Activated T-cell treated with anti-CD3 and anti-CD28 coated beads, Interleukin-2, amount 50 U/mL, for 72 hours (primary cell): ENCODE results near the gene ITGB5. TPM values are rescaled to one million over a fixed set of nuclear protein-coding genes. Genes with fewer than 3 reads are reported as not detected.
"Not testable (repeated sequence)": the region's sequence is repeated elsewhere in the genome, so short reads cannot be mapped to it uniquely, and the experiment has no call there.

Source experiments
- ATAC-seq, 2 donors: fragments of 150-1000 bp; cut with Tn5 transposase; replicated peaks in 1 of 2; 2 replicates each; pipeline ENCODE4 v1.10.0; 2021; ENCODE audit warnings: moderate library complexity in 2 of 2, mild to moderate bottlenecking in 1 of 2
- DNase-seq, 2 donors: peaks; one replicate each; pipeline ENCODE4 v3.0.0; 2021 to 2022; ENCODE audit warnings: mixed read lengths in 1 of 2
- H3K27ac Mint-ChIP-seq: one replicate; pipeline ENCODE4 v1.8.0; 2022; ENCODE audit warnings: mild to moderate bottlenecking, moderate library complexity, mixed read lengths
- H3K27me3 Mint-ChIP-seq: one replicate; pipeline ENCODE4 v1.8.0; 2022; ENCODE audit warnings: low read depth, mixed read lengths
- H3K36me3 Mint-ChIP-seq, 2 donors: one replicate each; pipeline ENCODE4 v1.8.0; 2022; ENCODE audit warnings: mixed read lengths in 2 of 2, mild to moderate bottlenecking in 1 of 2; ENCODE audit not compliant: insufficient read depth in 2 of 2
- H3K4me1 Mint-ChIP-seq: one replicate; pipeline ENCODE4 v1.8.0; 2022; ENCODE audit warnings: low read depth, mixed read lengths
- H3K4me3 Mint-ChIP-seq, 2 donors: one replicate each; pipeline ENCODE4 v1.8.0; 2022; ENCODE audit warnings: mild to moderate bottlenecking in 2 of 2, mixed read lengths in 2 of 2, moderate library complexity in 2 of 2
- H3K9me3 Mint-ChIP-seq, 2 donors: one replicate each; pipeline ENCODE4 v1.8.0; 2022; ENCODE audit warnings: mixed read lengths in 2 of 2
- total RNA-seq, 2 donors: library from RNA; stranded (reverse); gene quantifications; one replicate each; pipeline ENCODE4 v1.2.3, GENCODE V29; 2022

The ITGB5 gene
- total RNA-seq, 2 donors from 2014 or later, result 0.65 to 1.6 TPM

- no peak for ATAC-seq
- Mint-ChIP-seq H3K36me3 (no peaks in the 10 kb centered on the region), H3K9me3 (no peaks in the 10 kb centered on the region)
These were observed 85.0 kb downstream of the ITGB5 start for GRCh38 chr3:124802061-124802698.

DNA sequence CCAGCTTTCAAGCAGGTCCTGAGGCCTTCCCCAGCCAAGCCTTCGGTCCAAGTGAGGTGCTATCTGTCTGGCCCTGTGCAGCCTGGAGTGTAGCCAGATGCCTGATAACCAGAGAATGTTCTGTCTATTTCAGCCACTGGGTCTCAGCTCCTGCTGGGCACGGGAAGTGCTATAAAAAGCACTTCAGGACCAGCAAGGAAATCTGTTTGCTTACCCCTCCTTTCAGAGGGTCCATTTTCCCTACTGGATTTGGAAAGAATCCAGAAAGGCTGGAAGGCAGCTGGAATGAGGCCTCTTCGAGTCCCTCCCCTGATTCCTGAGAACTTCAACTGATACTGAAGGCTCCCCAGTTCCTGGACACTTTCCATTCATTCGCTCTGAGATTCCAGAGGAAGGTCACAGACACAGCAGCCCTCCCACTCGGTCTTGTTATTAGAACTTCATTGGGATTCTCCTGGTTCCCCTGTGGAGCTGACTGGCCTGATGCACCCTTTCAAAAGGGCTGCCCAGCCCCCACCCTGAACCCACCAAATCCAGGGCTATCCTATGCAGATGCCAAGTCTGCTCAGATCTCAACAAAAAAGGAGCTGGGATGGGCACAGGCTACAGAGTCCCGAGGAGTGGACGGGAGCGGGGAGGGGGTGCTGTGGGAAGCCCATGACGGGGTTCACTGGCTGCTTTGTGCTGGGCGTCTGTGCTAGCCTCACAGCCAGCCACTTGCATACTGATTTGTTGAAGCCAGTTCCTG, 86.5 kb downstream of the ITGB5 start:
- Mint-ChIP-seq H3K9me3 (no peaks in the 10 kb centered on the region), H3K36me3 (no peaks in the 10 kb centered on the region), H3K27ac (no peak overlapping the region), H3K27me3 (peaks cover 9% of the 10 kb centered on the region), H3K4me3 (no peak overlapping the region), H3K4me1 (no peaks in the 10 kb centered on the region)
- no peak for ATAC-seq
- DNase-seq, result no peak

More at GRCh38 chr3:124802061-124802698, 85.0 kb downstream of the ITGB5 start:
- H3K4me3 Mint-ChIP-seq, result no peak overlapping the region
- peaks cover 16% of the 10 kb centered on the region for H3K27me3 Mint-ChIP-seq
- H3K4me1 Mint-ChIP-seq, result no peaks in the 10 kb centered on the region
- DNase-seq, result no peak
- no peak overlapping the region for H3K27ac Mint-ChIP-seq

- Mint-ChIP-seq H3K4me3 (no peak overlapping the region), H3K36me3 (no peaks in the 10 kb centered on the region), H3K9me3 (no peaks in the 10 kb centered on the region), H3K27ac (no peak overlapping the region), H3K27me3 (peaks cover 4% of the 10 kb centered on the region), H3K4me1 (no peaks in the 10 kb centered on the region)
- no peak for DNase-seq
- no peak for ATAC-seq
These were observed 87.1 kb downstream of the ITGB5 start for GRCh38 chr3:124800076-124800475.

DNA sequence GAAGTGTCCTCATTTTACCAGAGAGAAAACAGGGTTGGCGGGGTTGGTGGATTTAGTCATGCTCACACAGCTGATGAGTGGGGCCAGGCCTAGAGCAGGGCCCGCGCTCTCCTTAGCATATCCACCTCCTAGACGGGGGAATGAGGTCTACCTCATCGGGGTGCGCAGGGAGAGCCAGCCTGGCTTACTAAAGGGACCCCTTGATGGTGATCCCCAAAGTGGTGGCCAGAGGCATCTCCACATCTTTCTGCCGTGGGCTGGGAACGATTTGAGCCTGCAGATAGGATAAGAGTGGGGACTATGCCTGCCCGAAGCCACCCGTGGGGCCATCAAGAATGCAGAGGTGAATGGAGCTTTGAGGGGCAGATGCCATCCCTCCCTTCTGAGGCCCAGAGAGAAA, 87.5 kb downstream of the ITGB5 start:
- no peak overlapping the region for H3K4me3 Mint-ChIP-seq
- ATAC-seq (no peak), DNase-seq (no peak)
- H3K27ac Mint-ChIP-seq, result no peak overlapping the region
- no peaks in the 10 kb centered on the region for H3K36me3 Mint-ChIP-seq
- no peaks in the 10 kb centered on the region for H3K27me3 Mint-ChIP-seq
- no peaks in the 10 kb centered on the region for H3K4me1 Mint-ChIP-seq
- no peaks in the 10 kb centered on the region for H3K9me3 Mint-ChIP-seq

DNA sequence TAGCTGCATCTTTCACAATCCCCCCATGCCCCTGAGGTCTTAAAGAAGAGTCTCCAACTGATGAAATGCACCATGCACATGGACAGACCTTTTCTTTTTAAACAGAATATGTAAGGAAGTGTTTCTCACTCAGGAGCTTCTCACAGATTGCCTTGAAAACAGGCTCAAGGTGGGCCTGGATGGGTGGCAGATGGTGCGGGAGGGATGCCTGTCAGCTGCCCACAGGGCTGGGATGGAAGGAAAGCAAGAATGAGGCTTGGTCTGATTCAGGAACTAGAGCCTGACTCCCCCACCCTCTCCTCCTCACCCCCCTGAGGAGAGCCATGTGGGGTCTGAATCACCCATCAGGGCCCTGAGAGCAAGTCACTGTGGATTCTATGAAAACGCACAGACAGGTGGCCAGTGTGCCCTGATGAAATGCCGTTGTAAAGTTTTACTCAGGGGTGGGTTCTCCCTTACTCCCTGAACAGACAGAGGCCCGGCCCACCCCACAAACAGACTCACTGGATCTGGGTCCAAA, 89.7 kb downstream of the ITGB5 start:
- no peaks in the 10 kb centered on the region for H3K9me3 Mint-ChIP-seq
- no peaks in the 10 kb centered on the region for H3K36me3 Mint-ChIP-seq
- H3K27me3 Mint-ChIP-seq, result no peaks in the 10 kb centered on the region
- no peak overlapping the region for H3K27ac Mint-ChIP-seq
- H3K4me1 Mint-ChIP-seq, result no peaks in the 10 kb centered on the region
- DNase-seq (no peak), ATAC-seq (no peak)
- H3K4me3 Mint-ChIP-seq, result no peak overlapping the region

DNA sequence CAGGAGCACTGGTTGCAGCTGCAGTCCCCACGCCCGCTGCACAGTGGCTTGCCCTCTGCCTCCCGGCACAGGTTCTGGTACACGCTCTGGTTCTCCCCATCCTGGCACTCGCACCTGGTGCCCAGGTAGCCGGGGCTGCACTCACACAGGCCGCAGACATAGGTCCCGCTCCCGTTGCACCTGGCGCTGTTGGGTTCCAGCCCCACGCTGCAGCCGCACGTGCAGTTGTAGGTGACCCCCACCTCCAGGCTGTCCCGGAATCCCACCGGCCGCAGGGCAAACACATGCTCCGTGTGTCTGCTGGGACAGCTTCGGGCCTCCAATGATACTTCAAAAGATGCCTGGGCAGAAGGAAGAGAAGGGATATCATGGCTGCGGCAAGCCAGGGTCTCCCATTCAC, 90.7 kb downstream of the ITGB5 start:
- no peak overlapping the region for H3K27ac Mint-ChIP-seq
- H3K4me1 Mint-ChIP-seq, result peaks cover 6% of the 10 kb centered on the region
- no peak overlapping the region for H3K4me3 Mint-ChIP-seq
- DNase-seq (no peak), ATAC-seq (no peak)
- H3K36me3 Mint-ChIP-seq, result no peaks in the 10 kb centered on the region
- H3K27me3 Mint-ChIP-seq, result peaks cover 7% of the 10 kb centered on the region
- H3K9me3 Mint-ChIP-seq, result no peaks in the 10 kb centered on the region

- DNase-seq (no peak), ATAC-seq (no peak)
- Mint-ChIP-seq H3K9me3 (no peaks in the 10 kb centered on the region), H3K27me3 (peaks cover 7% of the 10 kb centered on the region), H3K27ac (no peak overlapping the region), H3K4me1 (peaks cover 6% of the 10 kb centered on the region), H3K4me3 (no peak overlapping the region), H3K36me3 (no peaks in the 10 kb centered on the region)
These were observed 94.0 kb downstream of the ITGB5 start for GRCh38 chr3:124793054-124793739.

DNA sequence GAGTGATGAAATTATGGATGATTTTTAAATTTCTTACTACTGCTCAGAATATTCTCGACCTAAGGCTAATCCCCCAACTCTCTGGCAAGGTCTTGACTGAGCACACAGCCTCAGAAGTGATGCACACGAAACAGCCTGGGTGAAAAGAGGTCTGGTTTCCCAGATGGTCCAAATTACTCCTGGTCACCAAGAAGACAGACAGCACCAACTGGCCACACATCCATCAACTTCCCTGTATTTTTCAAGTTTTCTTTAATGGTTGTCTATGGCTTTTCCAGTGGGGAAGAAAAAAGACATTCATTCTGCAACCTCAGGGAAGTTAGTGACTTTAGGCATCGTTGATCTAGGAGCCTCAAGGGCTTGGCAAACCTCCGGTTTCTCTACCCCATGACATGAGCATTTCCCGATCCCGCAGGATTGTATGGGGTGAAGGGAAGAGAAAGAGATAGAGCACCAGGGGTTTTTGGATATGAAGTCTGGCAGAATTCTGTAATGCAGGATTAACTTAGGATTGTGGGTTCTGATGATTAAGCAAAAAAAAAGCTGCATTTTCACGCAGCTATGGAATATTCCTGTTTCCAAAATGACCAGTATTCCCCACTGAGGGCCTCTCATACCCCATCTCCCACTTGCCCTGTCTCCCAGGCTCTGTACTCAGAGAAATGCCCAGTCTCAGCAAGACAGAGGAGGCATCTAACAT, 94.7 kb downstream of the ITGB5 start:
- Mint-ChIP-seq H3K36me3 (no peaks in the 10 kb centered on the region), H3K9me3 (no peaks in the 10 kb centered on the region), H3K4me3 (no peak overlapping the region), H3K27ac (no peak overlapping the region), H3K4me1 (peaks cover 6% of the 10 kb centered on the region), H3K27me3 (peaks cover 7% of the 10 kb centered on the region)
- ATAC-seq (no peak), DNase-seq (no peak)

DNA sequence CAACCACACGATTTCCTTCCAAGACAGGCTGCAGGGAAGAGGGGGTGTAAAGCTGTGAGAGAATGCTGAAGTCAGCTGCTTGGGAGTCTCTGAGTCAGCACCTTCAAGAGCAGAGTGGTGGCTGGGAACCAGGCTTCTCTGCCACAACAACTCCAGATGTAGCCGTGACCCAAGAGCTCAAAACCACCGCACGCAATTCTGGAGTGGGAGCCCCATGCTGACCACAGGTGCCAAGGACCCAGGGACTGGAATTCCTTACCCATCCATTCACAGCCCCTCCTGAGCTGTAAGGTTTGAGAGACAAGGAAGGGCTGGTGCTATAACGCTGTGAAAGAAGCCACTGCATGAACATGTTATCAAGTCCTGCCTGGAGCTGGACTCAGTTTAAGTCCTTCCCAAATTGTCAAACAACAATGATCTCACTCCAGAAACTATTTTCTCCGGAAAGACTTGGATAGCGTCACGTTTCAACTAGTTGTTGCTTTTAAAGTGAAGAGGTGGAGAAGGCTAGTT, 95.5 kb downstream of the ITGB5 start:
- no peaks in the 10 kb centered on the region for H3K9me3 Mint-ChIP-seq

DNA sequence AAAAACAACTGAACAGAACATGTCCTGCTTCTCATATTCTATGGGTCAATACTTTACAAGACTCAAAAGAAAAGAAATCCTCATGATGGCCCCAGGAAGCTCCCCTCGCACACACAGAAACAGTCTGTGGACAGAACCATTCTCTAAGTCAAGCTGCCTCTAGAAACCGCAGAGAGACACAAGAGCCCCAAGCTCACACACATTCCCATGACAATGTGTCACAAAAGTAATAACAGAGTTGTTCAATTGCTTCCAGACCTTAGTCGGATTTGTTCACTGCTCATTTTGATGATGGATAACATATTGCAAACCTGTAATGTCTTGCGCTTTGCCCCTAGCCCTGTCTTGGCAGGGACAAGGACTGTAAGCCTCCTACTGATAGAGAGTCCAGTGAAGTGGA, 96.0 kb downstream of the ITGB5 start:
- no peak overlapping the region for H3K4me3 Mint-ChIP-seq
- H3K27ac Mint-ChIP-seq, result no peak overlapping the region
- H3K4me1 Mint-ChIP-seq, result peaks cover 15% of the 10 kb centered on the region
- H3K27me3 Mint-ChIP-seq, result peaks cover 7% of the 10 kb centered on the region
- DNase-seq (no peak), ATAC-seq (no peak)
- H3K9me3 Mint-ChIP-seq, result no peaks in the 10 kb centered on the region
- H3K36me3 Mint-ChIP-seq, result no peaks in the 10 kb centered on the region

More for the DNA sequence above, 95.5 kb downstream of the ITGB5 start:
- peaks cover 13% of the 10 kb centered on the region for H3K4me1 Mint-ChIP-seq
- no peaks in the 10 kb centered on the region for H3K36me3 Mint-ChIP-seq
- ATAC-seq, result no peak
- H3K4me3 Mint-ChIP-seq, result no peak overlapping the region
- no peak for DNase-seq
- no peak overlapping the region for H3K27ac Mint-ChIP-seq
- H3K27me3 Mint-ChIP-seq, result peaks cover 7% of the 10 kb centered on the region

- not testable (repeated sequence) for H3K4me3 Mint-ChIP-seq, H3K27ac Mint-ChIP-seq, H3K9me3 Mint-ChIP-seq, H3K36me3 Mint-ChIP-seq, ATAC-seq, H3K27me3 Mint-ChIP-seq, DNase-seq
- peaks cover 15% of the 10 kb centered on the region for H3K4me1 Mint-ChIP-seq
These were observed 98.1 kb downstream of the ITGB5 start for GRCh38 chr3:124789103-124789502.

- Mint-ChIP-seq H3K4me3 (no peak overlapping the region), H3K27ac (no peak overlapping the region), H3K4me1 (peaks cover 15% of the 10 kb centered on the region), H3K36me3 (no peaks in the 10 kb centered on the region), H3K9me3 (no peaks in the 10 kb centered on the region), H3K27me3 (peaks cover 7% of the 10 kb centered on the region)
- ATAC-seq (no peak), DNase-seq (no peak)
These were observed 98.9 kb downstream of the ITGB5 start for GRCh38 chr3:124788254-124788745.
